Neural cell (in vitro differentiated cells): ENCODE measurements around the gene DDX56.

ENCODE experiments used
- EP300 ChIP-seq: fragments of 450-650 bp; conservative IDR thresholded peaks from 2 replicates; pipeline ENCODE4 v1.6.1; 2014; ENCODE audit warnings: antibody characterized with exemption, mild to moderate bottlenecking, moderate library complexity; ENCODE audit not compliant: poor library complexity, severe bottlenecking
- POLR2AphosphoS5 ChIP-seq: IDR thresholded peaks from 2 replicates; pipeline ENCODE4 v1.6.1; 2012
- TAF1 ChIP-seq: IDR thresholded peaks from 2 replicates; pipeline ENCODE4 v1.6.1; 2012; ENCODE audit warnings: low read depth
- TF ChIP-seq, protein P1 (sequence below): fragments of 450-650 bp; IDR thresholded peaks from 2 replicates; pipeline ENCODE4 v1.5.1; 2014; ENCODE audit warnings: antibody characterized with exemption, mild to moderate bottlenecking, moderate library complexity; ENCODE audit not compliant: poor library complexity, severe bottlenecking
- TF ChIP-seq, protein P2 (sequence below): IDR thresholded peaks from 2 replicates; pipeline ENCODE4 v1.6.1; 2012; ENCODE audit warnings: borderline replicate concordance

DNA sequence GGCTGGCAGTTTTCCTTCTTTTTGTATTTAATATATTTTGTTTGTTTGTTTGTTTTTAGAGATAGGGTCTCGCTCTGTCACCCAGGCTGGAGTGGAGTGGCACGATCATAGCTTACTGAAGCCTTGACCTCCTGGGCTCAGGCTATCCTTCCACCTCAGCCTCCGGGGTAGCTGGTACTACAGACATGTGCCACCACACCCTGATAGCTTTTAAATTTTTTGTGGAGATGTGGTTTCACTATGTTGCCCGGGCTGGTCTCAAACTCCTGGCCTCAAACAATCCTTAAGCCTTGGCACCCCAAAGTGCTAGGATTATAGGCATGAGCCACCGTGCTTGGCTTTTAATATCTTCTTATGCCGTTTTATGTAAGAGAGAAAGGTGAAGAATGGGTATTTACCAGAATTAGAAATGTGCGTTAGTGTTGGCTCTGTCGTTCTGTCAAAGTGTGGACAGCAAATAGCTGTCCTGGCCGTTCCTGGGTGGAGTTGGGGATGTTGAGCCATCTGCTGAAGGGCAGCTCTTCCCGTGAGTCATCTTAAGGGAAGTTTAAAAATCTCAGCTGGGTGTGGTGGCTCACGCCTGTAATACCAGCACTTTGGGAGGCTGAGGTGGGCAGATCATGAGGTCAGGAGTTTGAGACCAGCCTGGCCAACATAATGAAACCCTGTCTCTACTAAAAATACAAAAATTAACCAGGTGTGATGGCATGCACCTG, 47.5 kb upstream of the DDX56 start:
- TF ChIP-seq, protein P1, sequence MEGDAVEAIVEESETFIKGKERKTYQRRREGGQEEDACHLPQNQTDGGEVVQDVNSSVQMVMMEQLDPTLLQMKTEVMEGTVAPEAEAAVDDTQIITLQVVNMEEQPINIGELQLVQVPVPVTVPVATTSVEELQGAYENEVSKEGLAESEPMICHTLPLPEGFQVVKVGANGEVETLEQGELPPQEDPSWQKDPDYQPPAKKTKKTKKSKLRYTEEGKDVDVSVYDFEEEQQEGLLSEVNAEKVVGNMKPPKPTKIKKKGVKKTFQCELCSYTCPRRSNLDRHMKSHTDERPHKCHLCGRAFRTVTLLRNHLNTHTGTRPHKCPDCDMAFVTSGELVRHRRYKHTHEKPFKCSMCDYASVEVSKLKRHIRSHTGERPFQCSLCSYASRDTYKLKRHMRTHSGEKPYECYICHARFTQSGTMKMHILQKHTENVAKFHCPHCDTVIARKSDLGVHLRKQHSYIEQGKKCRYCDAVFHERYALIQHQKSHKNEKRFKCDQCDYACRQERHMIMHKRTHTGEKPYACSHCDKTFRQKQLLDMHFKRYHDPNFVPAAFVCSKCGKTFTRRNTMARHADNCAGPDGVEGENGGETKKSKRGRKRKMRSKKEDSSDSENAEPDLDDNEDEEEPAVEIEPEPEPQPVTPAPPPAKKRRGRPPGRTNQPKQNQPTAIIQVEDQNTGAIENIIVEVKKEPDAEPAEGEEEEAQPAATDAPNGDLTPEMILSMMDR: no peak
- TF ChIP-seq TAF1: no peak
- no peak for TF ChIP-seq EP300
- TF ChIP-seq, protein P2, sequence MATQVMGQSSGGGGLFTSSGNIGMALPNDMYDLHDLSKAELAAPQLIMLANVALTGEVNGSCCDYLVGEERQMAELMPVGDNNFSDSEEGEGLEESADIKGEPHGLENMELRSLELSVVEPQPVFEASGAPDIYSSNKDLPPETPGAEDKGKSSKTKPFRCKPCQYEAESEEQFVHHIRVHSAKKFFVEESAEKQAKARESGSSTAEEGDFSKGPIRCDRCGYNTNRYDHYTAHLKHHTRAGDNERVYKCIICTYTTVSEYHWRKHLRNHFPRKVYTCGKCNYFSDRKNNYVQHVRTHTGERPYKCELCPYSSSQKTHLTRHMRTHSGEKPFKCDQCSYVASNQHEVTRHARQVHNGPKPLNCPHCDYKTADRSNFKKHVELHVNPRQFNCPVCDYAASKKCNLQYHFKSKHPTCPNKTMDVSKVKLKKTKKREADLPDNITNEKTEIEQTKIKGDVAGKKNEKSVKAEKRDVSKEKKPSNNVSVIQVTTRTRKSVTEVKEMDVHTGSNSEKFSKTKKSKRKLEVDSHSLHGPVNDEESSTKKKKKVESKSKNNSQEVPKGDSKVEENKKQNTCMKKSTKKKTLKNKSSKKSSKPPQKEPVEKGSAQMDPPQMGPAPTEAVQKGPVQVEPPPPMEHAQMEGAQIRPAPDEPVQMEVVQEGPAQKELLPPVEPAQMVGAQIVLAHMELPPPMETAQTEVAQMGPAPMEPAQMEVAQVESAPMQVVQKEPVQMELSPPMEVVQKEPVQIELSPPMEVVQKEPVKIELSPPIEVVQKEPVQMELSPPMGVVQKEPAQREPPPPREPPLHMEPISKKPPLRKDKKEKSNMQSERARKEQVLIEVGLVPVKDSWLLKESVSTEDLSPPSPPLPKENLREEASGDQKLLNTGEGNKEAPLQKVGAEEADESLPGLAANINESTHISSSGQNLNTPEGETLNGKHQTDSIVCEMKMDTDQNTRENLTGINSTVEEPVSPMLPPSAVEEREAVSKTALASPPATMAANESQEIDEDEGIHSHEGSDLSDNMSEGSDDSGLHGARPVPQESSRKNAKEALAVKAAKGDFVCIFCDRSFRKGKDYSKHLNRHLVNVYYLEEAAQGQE: no peak
- TF ChIP-seq POLR2AphosphoS5: no peak
